Measurements from ENCODE around the gene FERMT3. TPM values are rescaled to one million over a fixed set of nuclear protein-coding genes. Genes with fewer than 3 reads are reported as not detected.

Gene FERMT3
- total RNA-seq, 2 experiments from 2014 or later, result 220 to 223 TPM

Other genes starting within 250 kb of the FERMT3 start
- 100 to 1,000 TPM; 393 to 446 TPM for gene COX8A, start 232.1 kb upstream of the FERMT3 start, total RNA-seq
- 10 to 100 TPM; 74.6 to 79.8 TPM for gene OTUB1, start 220.3 kb upstream of the FERMT3 start, total RNA-seq
- gene FLRT1, start 170.8 kb upstream of the FERMT3 start, total RNA-seq, result not detected
- gene MACROD1, start 40.6 kb upstream of the FERMT3 start, total RNA-seq, result 10 to 100 TPM; 20.6 to 21.8 TPM
- 100 to 1,000 TPM; 476 to 486 TPM for gene STIP1, start 20.6 kb upstream of the FERMT3 start, total RNA-seq
- 10 to 100 TPM; 28.7 to 30.5 TPM for gene TRPT1, start 19.5 kb downstream of the FERMT3 start, total RNA-seq
- gene NUDT22, start 19.6 kb downstream of the FERMT3 start, total RNA-seq, result 10 to 100 TPM; 74.5 to 79.5 TPM
- 10 to 100 TPM; 19.0 to 20.8 TPM for gene DNAJC4, start 23.8 kb downstream of the FERMT3 start, total RNA-seq
- gene VEGFB, start 27.9 kb downstream of the FERMT3 start, total RNA-seq, result 10 to 100 TPM; 83.0 to 86.8 TPM
- gene FKBP2, start 34.4 kb downstream of the FERMT3 start, total RNA-seq, result 10 to 100 TPM; 26.8 to 28.5 TPM
- 100 to 1,000 TPM; 376 to 377 TPM for gene PPP1R14B, start 40.2 kb downstream of the FERMT3 start, total RNA-seq
- gene PLCB3, start 44.8 kb downstream of the FERMT3 start, total RNA-seq, result 10 to 100 TPM; 16.0 to 16.9 TPM
- gene BAD, start 77.9 kb downstream of the FERMT3 start, total RNA-seq, result 10 to 100 TPM; 32.0 to 36.3 TPM
- gene GPR137, start 79.1 kb downstream of the FERMT3 start, total RNA-seq, result 10 to 100 TPM; 54.1 to 56.1 TPM
- not detected for gene KCNK4, start 84.6 kb downstream of the FERMT3 start, total RNA-seq
- gene CATSPERZ, start 93.6 kb downstream of the FERMT3 start, total RNA-seq, result not detected
- 10 to 100 TPM; 58.1 to 58.3 TPM for gene ESRRA, start 98.8 kb downstream of the FERMT3 start, total RNA-seq
- gene TRMT112, start 110.8 kb downstream of the FERMT3 start, total RNA-seq, result 100 to 1,000 TPM; 282 to 293 TPM
- 100 to 1,000 TPM; 133 to 138 TPM for gene PRDX5, start 111.4 kb downstream of the FERMT3 start, total RNA-seq
- gene CCDC88B, start 133.5 kb downstream of the FERMT3 start, total RNA-seq, result 10 to 100 TPM; 93.7 to 94.7 TPM
- 10 to 100 TPM; 35.3 to 37.2 TPM for gene RPS6KA4, start 152.4 kb downstream of the FERMT3 start, total RNA-seq

Measured in activated CD8-positive, alpha-beta memory T cell treated with anti-CD3 and anti-CD28 coated beads for 36 hours (primary cell).